HepG2 (cell line): ENCODE data around the gene TBC1D10B. TPM values are rescaled to one million over a fixed set of nuclear protein-coding genes. Genes with fewer than 3 reads are reported as not detected.

Source experiments
- AGO2 ChIP-seq: fragments of 200-400 bp; formaldehyde crosslinking; optimal IDR thresholded peaks from 2 replicates; pipeline ENCODE3; 2017; ENCODE audit warnings: mild to moderate bottlenecking, low read depth, low read length, moderate library complexity
- GABPB1 ChIP-seq: IDR thresholded peaks from 2 replicates; pipeline ENCODE4 v1.6.1; 2016; ENCODE audit warnings: mild to moderate bottlenecking, missing genetic modification reagents, moderate library complexity, missing compliant biosample characterization
- MEIS1 ChIP-seq: sonication (generic); formaldehyde crosslinking; IDR thresholded peaks from 2 replicates; pipeline ENCODE4 v1.9.0; 2021; ENCODE audit warnings: mild to moderate bottlenecking, missing genetic modification reagents, moderate library complexity, borderline replicate concordance
- POLR2A ChIP-seq, 2 experiments: IDR thresholded peaks; 2 replicates each; pipeline ENCODE4 v1.6.1; 2011; ENCODE audit warnings: low read depth in 2 of 2, low read length in 2 of 2, mild to moderate bottlenecking in 1 of 2, moderate library complexity in 1 of 2; ENCODE audit not compliant: insufficient read depth in 1 of 2
- RAD51 ChIP-seq: fragments of 450-650 bp; IDR thresholded peaks from 2 replicates; pipeline ENCODE4 v1.6.1; 2016; ENCODE audit warnings: borderline replicate concordance
- TEAD2 ChIP-seq: sonication (generic); formaldehyde crosslinking; IDR thresholded peaks from 2 replicates; pipeline ENCODE4 v1.9.0; 2021; ENCODE audit warnings: missing genetic modification reagents
- TP53 ChIP-seq: sonication (generic); formaldehyde crosslinking; conservative IDR thresholded peaks from 2 replicates; pipeline ENCODE4 v1.4.0; 2020; ENCODE audit warnings: missing genetic modification reagents
- XBP1 ChIP-seq: sonication (generic); formaldehyde crosslinking; IDR thresholded peaks from 2 replicates; pipeline ENCODE4 v1.5.0; 2020; ENCODE audit warnings: missing genetic modification reagents
- XRCC5 ChIP-seq: fragments of 200-400 bp; formaldehyde crosslinking; optimal IDR thresholded peaks from 2 replicates; pipeline ENCODE3; 2017; ENCODE audit warnings: mild to moderate bottlenecking, low read length
- ZNF138 ChIP-seq: sonication (generic); formaldehyde crosslinking; IDR thresholded peaks from 2 replicates; pipeline ENCODE4 v1.5.0; 2020; ENCODE audit warnings: mild to moderate bottlenecking, low read depth, missing genetic modification reagents
- ZNF333 ChIP-seq: sonication (generic); formaldehyde crosslinking; IDR thresholded peaks from 2 replicates; pipeline ENCODE4 v1.4.0; 2020; ENCODE audit warnings: mild to moderate bottlenecking, missing genetic modification reagents, borderline replicate concordance
- ZNF589 ChIP-seq: sonication (generic); formaldehyde crosslinking; conservative IDR thresholded peaks from 2 replicates; pipeline ENCODE4 v1.8.0; 2022; ENCODE audit warnings: mild to moderate bottlenecking, moderate library complexity, missing genetic modification reagents
- polyA plus RNA-seq, 8 experiments: library from polyadenylated mRNA; depleted of rRNA in 3 of 8; stranded (reverse) in 7 of 8; unstranded in 1 of 8; fragments of >200 nt; fragmentation: Illumina TruSeq in 4 of 8; extraction: Trizol in 4 of 8; gene quantifications; 2 replicates each; pipeline versions ENCODE4 v1.2.1 to v1.2.3, GENCODE V29; 2011 to 2016; ENCODE audit warnings: low read depth in 4 of 8, missing spikeins in 1 of 8, mixed read lengths in 1 of 8; ENCODE audit not compliant: insufficient read depth in 1 of 8
- total RNA-seq, 5 experiments: library from RNA; depleted of rRNA; stranded (reverse); fragments of >200 nt; fragmentation: Illumina TruSeq; extraction: Trizol; gene quantifications; 2 replicates each; pipeline ENCODE4 v1.2.3, GENCODE V29; 2016; ENCODE audit warnings: low read depth in 1 of 5
- TF ChIP-seq, protein P1 (sequence below): sonication (generic); formaldehyde crosslinking; IDR thresholded peaks from 2 replicates; pipeline ENCODE4 v1.5.1; 2020; ENCODE audit warnings: mild to moderate bottlenecking, missing genetic modification reagents, borderline replicate concordance
- TF ChIP-seq, protein P2 (sequence below): IDR thresholded peaks from 2 replicates; pipeline ENCODE4 v1.6.1; 2018; ENCODE audit warnings: missing genetic modification reagents
- TF ChIP-seq, protein P3 (sequence below): sonication (generic); formaldehyde crosslinking; IDR thresholded peaks from 2 replicates; pipeline ENCODE4 v1.5.0; 2020; ENCODE audit warnings: missing genetic modification reagents
- TF ChIP-seq, protein P4 (sequence below): sonication (generic); formaldehyde crosslinking; IDR thresholded peaks from 2 replicates; pipeline ENCODE4 v1.8.1; 2023; ENCODE audit warnings: missing genetic modification reagents, inconsistent platforms, borderline replicate concordance
- TF ChIP-seq, protein P5 (sequence below): sonication (generic); formaldehyde crosslinking; IDR thresholded peaks from 2 replicates; pipeline ENCODE4 v1.4.0; 2020; ENCODE audit warnings: missing genetic modification reagents
- TF ChIP-seq, protein P6 (sequence below): sonication (generic); formaldehyde crosslinking; IDR thresholded peaks from 2 replicates; pipeline ENCODE4 v1.5.0; 2020; ENCODE audit warnings: missing genetic modification reagents

TBC1D10B gene
- total and polyA plus RNA-seq, 2 of the 13 experiments (the other 11 are each of a cell fraction or from before 2014, with no cell fraction given): 15.7 to 24.8 TPM

DNA sequence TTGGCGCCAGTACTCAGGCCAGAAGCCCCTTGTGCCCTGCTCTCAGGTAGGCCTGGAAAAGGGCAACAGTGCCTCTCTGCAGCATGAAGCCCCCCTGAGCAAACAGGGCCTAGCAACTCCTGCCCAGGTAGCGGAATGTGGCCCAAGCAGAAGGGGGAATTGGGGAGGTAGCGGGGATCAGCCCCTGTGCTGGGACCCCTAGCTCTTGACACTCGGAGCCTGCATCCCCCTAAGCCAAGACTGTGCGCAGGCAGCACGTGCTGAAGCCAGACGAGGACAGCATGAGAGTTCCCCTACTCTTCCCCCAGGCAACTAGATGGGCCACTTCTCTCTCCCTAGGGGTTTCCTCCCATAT, 14.4 kb downstream of the TBC1D10B start (continued):
- TF ChIP-seq, protein P1, sequence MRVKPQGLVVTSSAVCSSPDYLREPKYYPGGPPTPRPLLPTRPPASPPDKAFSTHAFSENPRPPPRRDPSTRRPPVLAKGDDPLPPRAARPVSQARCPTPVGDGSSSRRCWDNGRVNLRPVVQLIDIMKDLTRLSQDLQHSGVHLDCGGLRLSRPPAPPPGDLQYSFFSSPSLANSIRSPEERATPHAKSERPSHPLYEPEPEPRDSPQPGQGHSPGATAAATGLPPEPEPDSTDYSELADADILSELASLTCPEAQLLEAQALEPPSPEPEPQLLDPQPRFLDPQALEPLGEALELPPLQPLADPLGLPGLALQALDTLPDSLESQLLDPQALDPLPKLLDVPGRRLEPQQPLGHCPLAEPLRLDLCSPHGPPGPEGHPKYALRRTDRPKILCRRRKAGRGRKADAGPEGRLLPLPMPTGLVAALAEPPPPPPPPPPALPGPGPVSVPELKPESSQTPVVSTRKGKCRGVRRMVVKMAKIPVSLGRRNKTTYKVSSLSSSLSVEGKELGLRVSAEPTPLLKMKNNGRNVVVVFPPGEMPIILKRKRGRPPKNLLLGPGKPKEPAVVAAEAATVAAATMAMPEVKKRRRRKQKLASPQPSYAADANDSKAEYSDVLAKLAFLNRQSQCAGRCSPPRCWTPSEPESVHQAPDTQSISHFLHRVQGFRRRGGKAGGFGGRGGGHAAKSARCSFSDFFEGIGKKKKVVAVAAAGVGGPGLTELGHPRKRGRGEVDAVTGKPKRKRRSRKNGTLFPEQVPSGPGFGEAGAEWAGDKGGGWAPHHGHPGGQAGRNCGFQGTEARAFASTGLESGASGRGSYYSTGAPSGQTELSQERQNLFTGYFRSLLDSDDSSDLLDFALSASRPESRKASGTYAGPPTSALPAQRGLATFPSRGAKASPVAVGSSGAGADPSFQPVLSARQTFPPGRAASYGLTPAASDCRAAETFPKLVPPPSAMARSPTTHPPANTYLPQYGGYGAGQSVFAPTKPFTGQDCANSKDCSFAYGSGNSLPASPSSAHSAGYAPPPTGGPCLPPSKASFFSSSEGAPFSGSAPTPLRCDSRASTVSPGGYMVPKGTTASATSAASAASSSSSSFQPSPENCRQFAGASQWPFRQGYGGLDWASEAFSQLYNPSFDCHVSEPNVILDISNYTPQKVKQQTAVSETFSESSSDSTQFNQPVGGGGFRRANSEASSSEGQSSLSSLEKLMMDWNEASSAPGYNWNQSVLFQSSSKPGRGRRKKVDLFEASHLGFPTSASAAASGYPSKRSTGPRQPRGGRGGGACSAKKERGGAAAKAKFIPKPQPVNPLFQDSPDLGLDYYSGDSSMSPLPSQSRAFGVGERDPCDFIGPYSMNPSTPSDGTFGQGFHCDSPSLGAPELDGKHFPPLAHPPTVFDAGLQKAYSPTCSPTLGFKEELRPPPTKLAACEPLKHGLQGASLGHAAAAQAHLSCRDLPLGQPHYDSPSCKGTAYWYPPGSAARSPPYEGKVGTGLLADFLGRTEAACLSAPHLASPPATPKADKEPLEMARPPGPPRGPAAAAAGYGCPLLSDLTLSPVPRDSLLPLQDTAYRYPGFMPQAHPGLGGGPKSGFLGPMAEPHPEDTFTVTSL (CRISPR knock-in tag): peak; percentile 14; the same call in 1 of the 2 replicates
- TF ChIP-seq MEIS1: 0 out of 2 replicates have a peak, but pooled peaks have one; percentile 46
- TF ChIP-seq, protein P2, sequence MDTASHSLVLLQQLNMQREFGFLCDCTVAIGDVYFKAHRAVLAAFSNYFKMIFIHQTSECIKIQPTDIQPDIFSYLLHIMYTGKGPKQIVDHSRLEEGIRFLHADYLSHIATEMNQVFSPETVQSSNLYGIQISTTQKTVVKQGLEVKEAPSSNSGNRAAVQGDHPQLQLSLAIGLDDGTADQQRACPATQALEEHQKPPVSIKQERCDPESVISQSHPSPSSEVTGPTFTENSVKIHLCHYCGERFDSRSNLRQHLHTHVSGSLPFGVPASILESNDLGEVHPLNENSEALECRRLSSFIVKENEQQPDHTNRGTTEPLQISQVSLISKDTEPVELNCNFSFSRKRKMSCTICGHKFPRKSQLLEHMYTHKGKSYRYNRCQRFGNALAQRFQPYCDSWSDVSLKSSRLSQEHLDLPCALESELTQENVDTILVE (CRISPR knock-in tag): no peak
- TF ChIP-seq POLR2A (IDR thresholded peaks at IDR 0.05; ENCODE audit: insufficient read depth in 1 of 2, low read depth in 2 of 2, low read length in 2 of 2): peak; percentile 35 to 74; a peak in 3 of 4 replicates
- no peak for TF ChIP-seq RAD51
- 0 out of 2 replicates have a peak, but pooled peaks have one; percentile 18 for TF ChIP-seq ZNF333 (CRISPR knock-in tag)
- TF ChIP-seq, protein P3, sequence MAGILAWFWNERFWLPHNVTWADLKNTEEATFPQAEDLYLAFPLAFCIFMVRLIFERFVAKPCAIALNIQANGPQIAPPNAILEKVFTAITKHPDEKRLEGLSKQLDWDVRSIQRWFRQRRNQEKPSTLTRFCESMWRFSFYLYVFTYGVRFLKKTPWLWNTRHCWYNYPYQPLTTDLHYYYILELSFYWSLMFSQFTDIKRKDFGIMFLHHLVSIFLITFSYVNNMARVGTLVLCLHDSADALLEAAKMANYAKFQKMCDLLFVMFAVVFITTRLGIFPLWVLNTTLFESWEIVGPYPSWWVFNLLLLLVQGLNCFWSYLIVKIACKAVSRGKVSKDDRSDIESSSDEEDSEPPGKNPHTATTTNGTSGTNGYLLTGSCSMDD: 0 out of 2 replicates have a peak, but pooled peaks have one; percentile 50
- TF ChIP-seq, protein P4, sequence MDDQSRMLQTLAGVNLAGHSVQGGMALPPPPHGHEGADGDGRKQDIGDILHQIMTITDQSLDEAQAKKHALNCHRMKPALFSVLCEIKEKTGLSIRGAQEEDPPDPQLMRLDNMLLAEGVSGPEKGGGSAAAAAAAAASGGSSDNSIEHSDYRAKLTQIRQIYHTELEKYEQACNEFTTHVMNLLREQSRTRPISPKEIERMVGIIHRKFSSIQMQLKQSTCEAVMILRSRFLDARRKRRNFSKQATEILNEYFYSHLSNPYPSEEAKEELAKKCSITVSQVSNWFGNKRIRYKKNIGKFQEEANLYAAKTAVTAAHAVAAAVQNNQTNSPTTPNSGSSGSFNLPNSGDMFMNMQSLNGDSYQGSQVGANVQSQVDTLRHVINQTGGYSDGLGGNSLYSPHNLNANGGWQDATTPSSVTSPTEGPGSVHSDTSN (CRISPR knock-in tag): no peak
- TF ChIP-seq GABPB1 (CRISPR knock-in tag): no peak
- TF ChIP-seq, protein P5, sequence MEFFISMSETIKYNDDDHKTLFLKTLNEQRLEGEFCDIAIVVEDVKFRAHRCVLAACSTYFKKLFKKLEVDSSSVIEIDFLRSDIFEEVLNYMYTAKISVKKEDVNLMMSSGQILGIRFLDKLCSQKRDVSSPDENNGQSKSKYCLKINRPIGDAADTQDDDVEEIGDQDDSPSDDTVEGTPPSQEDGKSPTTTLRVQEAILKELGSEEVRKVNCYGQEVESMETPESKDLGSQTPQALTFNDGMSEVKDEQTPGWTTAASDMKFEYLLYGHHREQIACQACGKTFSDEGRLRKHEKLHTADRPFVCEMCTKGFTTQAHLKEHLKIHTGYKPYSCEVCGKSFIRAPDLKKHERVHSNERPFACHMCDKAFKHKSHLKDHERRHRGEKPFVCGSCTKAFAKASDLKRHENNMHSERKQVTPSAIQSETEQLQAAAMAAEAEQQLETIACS (CRISPR knock-in tag): no peak
- TF ChIP-seq XRCC5: no peak
- peak; percentile 59; the same call in 1 of the 2 replicates for TF ChIP-seq ZNF589 (CRISPR knock-in tag)
- TF ChIP-seq, protein P6, sequence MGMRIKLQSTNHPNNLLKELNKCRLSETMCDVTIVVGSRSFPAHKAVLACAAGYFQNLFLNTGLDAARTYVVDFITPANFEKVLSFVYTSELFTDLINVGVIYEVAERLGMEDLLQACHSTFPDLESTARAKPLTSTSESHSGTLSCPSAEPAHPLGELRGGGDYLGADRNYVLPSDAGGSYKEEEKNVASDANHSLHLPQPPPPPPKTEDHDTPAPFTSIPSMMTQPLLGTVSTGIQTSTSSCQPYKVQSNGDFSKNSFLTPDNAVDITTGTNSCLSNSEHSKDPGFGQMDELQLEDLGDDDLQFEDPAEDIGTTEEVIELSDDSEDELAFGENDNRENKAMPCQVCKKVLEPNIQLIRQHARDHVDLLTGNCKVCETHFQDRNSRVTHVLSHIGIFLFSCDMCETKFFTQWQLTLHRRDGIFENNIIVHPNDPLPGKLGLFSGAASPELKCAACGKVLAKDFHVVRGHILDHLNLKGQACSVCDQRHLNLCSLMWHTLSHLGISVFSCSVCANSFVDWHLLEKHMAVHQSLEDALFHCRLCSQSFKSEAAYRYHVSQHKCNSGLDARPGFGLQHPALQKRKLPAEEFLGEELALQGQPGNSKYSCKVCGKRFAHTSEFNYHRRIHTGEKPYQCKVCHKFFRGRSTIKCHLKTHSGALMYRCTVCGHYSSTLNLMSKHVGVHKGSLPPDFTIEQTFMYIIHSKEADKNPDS (CRISPR knock-in tag): no peak; the same call in 1 of the 2 replicates
- TF ChIP-seq TEAD2 (CRISPR knock-in tag): peak; percentile 85; the same call in 1 of the 2 replicates
- 0 out of 2 replicates have a peak, but pooled peaks have one; percentile 4 for TF ChIP-seq ZNF138 (CRISPR knock-in tag)
- no peak for TF ChIP-seq XBP1 (CRISPR knock-in tag)
- no peak for TF ChIP-seq TP53 (CRISPR knock-in tag)
- peak; percentile 59 for TF ChIP-seq AGO2
